Breast epithelium (tissue), 4 donors: Measurements from ENCODE around the gene KCTD20. TPM values are rescaled to one million over a fixed set of nuclear protein-coding genes. Genes with fewer than 3 reads are reported as not detected.
"Not testable (repeated sequence)": the region's sequence is repeated elsewhere in the genome, so short reads cannot be mapped to it uniquely, and the experiment has no call there.

Experiments used
- DNase-seq, 2 donors: peaks; one replicate each; pipeline ENCODE4 v3.0.0-alpha.2; 2019; ENCODE audit warnings: low spot score in 2 of 2
- H3K27ac ChIP-seq, 2 donors: fragments of 200-600 bp; sonication (generic) in 1 of 2; one replicate each; pipeline ENCODE4 v1.5.1; 2016 to 2019; ENCODE audit warnings: mild to moderate bottlenecking in 1 of 2
- H3K27me3 ChIP-seq, 2 donors: fragments of 200-600 bp; sonication (generic) in 1 of 2; one replicate each; pipeline versions ENCODE4 v1.5.1 to v1.6.0; 2017 to 2019; ENCODE audit warnings: control low read depth in 1 of 2, mild to moderate bottlenecking in 1 of 2
- H3K36me3 ChIP-seq: fragments of 200-600 bp; one replicate; pipeline ENCODE4 v1.5.1; 2019
- H3K4me1 ChIP-seq, 2 donors: fragments of 200-600 bp; sonication (generic); one replicate each; pipeline ENCODE4 v1.5.1; 2016 to 2019; ENCODE audit warnings: control low read depth in 1 of 2
- H3K4me3 ChIP-seq, 3 donors: fragments of 200-600 bp; sonication (generic); 1 replicate in 2 of 3; 2 replicates in 1 of 3; pipeline ENCODE4 v1.5.1; 2016 to 2019; ENCODE audit warnings: mild to moderate bottlenecking in 3 of 3, moderate library complexity in 2 of 3
- H3K9me3 ChIP-seq, 2 donors: fragments of 200-600 bp; sonication (generic) in 1 of 2; one replicate each; pipeline ENCODE4 v1.5.1; 2016 to 2019; ENCODE audit warnings: control low read depth in 1 of 2
- CTCF ChIP-seq, 3 donors: fragments of 450-650 bp; IDR thresholded peaks; one replicate each; pipeline ENCODE4 v1.5.1; 2016 to 2017; ENCODE audit warnings: antibody characterized with exemption in 3 of 3, mild to moderate bottlenecking in 3 of 3, moderate library complexity in 3 of 3
- POLR2A ChIP-seq: fragments of 450-650 bp; IDR thresholded peaks from one replicate; pipeline ENCODE4 v1.6.1; 2016; ENCODE audit warnings: antibody characterized with exemption, mild to moderate bottlenecking, moderate library complexity
- POLR2AphosphoS5 ChIP-seq, 3 donors: sonication (generic); formaldehyde crosslinking; IDR thresholded peaks; one replicate each; pipeline ENCODE4 v1.6.1; 2017; ENCODE audit warnings: antibody characterized with exemption in 3 of 3
- intact Hi-C: fragments of 100-400 bp; cut with DNase I; formaldehyde crosslinking; loops from one replicate; pipeline ENCODE4 v1.15.1; 2023; ENCODE audit warnings: low total_unique reads
- total RNA-seq, 3 donors: library from RNA; depleted of rRNA; stranded (reverse); fragments of >200 nt; gene quantifications; one replicate each; pipeline ENCODE4 v1.1.0, GENCODE V29; 2016

Gene KCTD20
- total RNA-seq, 3 donors from 2014 or later, result 59.4 to 64.5 (median 61.6) TPM

GRCh38 chr6:36469148-36469661, 26.4 kb downstream of the KCTD20 start:
- H3K27ac ChIP-seq, result no peak overlapping the region
- no peak for DNase-seq
- no peak overlapping the region for H3K4me3 ChIP-seq
- no peaks in the 10 kb centered on the region for H3K36me3 ChIP-seq
- no peaks in the 10 kb centered on the region for H3K27me3 ChIP-seq
- H3K9me3 ChIP-seq, result no peaks in the 10 kb centered on the region
- no peaks in the 10 kb centered on the region for H3K4me1 ChIP-seq
- intact Hi-C loops, result no loop called here
- TF ChIP-seq POLR2AphosphoS5 (IDR thresholded peaks at IDR 0.05) (no peak), POLR2A (no peak)

GRCh38 chr6:36469946-36470345, 27.1 kb downstream of the KCTD20 start:
- Histone ChIP-seq H3K4me3 (no peak overlapping the region), H3K27me3 (no peaks in the 10 kb centered on the region), H3K27ac (no peak overlapping the region), H3K9me3 (no peaks in the 10 kb centered on the region), H3K4me1 (no peaks in the 10 kb centered on the region), H3K36me3 (no peaks in the 10 kb centered on the region)
- no peak for DNase-seq
- TF ChIP-seq POLR2A, result no peak
- TF ChIP-seq POLR2AphosphoS5 (IDR thresholded peaks at IDR 0.05), result no peak
- TF ChIP-seq CTCF (IDR thresholded peaks at IDR 0.05), result no peak
- intact Hi-C loops, result no loop called here

- no peak overlapping the region for H3K27ac ChIP-seq
- intact Hi-C loops, result no loop called here
- H3K27me3 ChIP-seq, result no peaks in the 10 kb centered on the region
- no peaks in the 10 kb centered on the region for H3K9me3 ChIP-seq
- H3K4me1 ChIP-seq, result no peaks in the 10 kb centered on the region
- no peak for DNase-seq
- H3K4me3 ChIP-seq, result no peak overlapping the region
- TF ChIP-seq POLR2AphosphoS5 (IDR thresholded peaks at IDR 0.05) (no peak), CTCF (IDR thresholded peaks at IDR 0.05) (no peak), POLR2A (no peak)
- H3K36me3 ChIP-seq, result no peaks in the 10 kb centered on the region
Observed at GRCh38 chr6:36478051-36478526, 35.3 kb downstream of the KCTD20 start.

- Histone ChIP-seq H3K27ac (no peak overlapping the region), H3K4me3 (no peak overlapping the region), H3K9me3 (no peaks in the 10 kb centered on the region), H3K4me1 (no peaks in the 10 kb centered on the region), H3K27me3 (no peaks in the 10 kb centered on the region), H3K36me3 (no peaks in the 10 kb centered on the region)
- intact Hi-C loops, result no loop called here
- no peak for DNase-seq
- TF ChIP-seq CTCF (IDR thresholded peaks at IDR 0.05), result no peak
- TF ChIP-seq POLR2AphosphoS5 (IDR thresholded peaks at IDR 0.05), result no peak
- TF ChIP-seq POLR2A, result no peak
Observed at GRCh38 chr6:36479256-36479655, 36.5 kb downstream of the KCTD20 start.

GRCh38 chr6:36483326-36483725, 40.5 kb downstream of the KCTD20 start:
- H3K9me3 ChIP-seq, H3K36me3 ChIP-seq, H3K4me1 ChIP-seq, DNase-seq, H3K27me3 ChIP-seq, H3K27ac ChIP-seq, H3K4me3 ChIP-seq, intact Hi-C loops: not testable (repeated sequence)

GRCh38 chr6:36484736-36485135, 41.9 kb downstream of the KCTD20 start:
- intact Hi-C loops, result no loop called here
- no peak for DNase-seq
- H3K27me3 ChIP-seq, result no peaks in the 10 kb centered on the region
- H3K27ac ChIP-seq, result no peak overlapping the region
- no peaks in the 10 kb centered on the region for H3K4me1 ChIP-seq
- peaks cover 8% of the 10 kb centered on the region for H3K36me3 ChIP-seq
- no peaks in the 10 kb centered on the region for H3K9me3 ChIP-seq
- H3K4me3 ChIP-seq, result no peak overlapping the region
- no peak for TF ChIP-seq CTCF (IDR thresholded peaks at IDR 0.05)
- no peak for TF ChIP-seq POLR2AphosphoS5 (IDR thresholded peaks at IDR 0.05)
